Smooth muscle cell (in vitro differentiated cells): ENCODE results near the gene MAP3K4. TPM values are rescaled to one million over a fixed set of nuclear protein-coding genes. Genes with fewer than 3 reads are reported as not detected.

Source experiments
- DNase-seq: peaks from one replicate; lab custom pipeline; 2025; ENCODE audit not compliant: unreplicated experiment; lab: John Stamatoyannopoulos, UW
- H2AFZ ChIP-seq: fragments of 200-600 bp; sonication (generic); 2 replicates; pipeline ENCODE4 v1.6.0; 2016; ENCODE audit warnings: antibody characterized with exemption, low read depth, mild to moderate bottlenecking
- H3F3A ChIP-seq: fragments of 200-600 bp; sonication (generic); 2 replicates; pipeline ENCODE4 v1.6.0; 2017; ENCODE audit warnings: antibody characterized with exemption, low read depth
- H3K27ac ChIP-seq: fragments of 200-600 bp; sonication (generic); 2 replicates; pipeline ENCODE4 v1.5.1; 2016; ENCODE audit warnings: low read depth, mild to moderate bottlenecking
- H3K27me3 ChIP-seq: fragments of 200-600 bp; sonication (generic); 2 replicates; pipeline ENCODE4 v1.6.1; 2016; ENCODE audit warnings: low read depth, mild to moderate bottlenecking
- H3K36me3 ChIP-seq: fragments of 200-600 bp; sonication (generic); 2 replicates; pipeline ENCODE4 v1.5.1; 2016; ENCODE audit warnings: low read depth
- H3K4me1 ChIP-seq: fragments of 200-600 bp; sonication (generic); 2 replicates; pipeline ENCODE4 v1.5.1; 2016; ENCODE audit warnings: low read depth
- H3K4me2 ChIP-seq: fragments of 200-600 bp; sonication (generic); 2 replicates; pipeline ENCODE4 v1.6.0; 2016; ENCODE audit warnings: mild to moderate bottlenecking
- H3K4me3 ChIP-seq: fragments of 200-600 bp; sonication (generic); 2 replicates; pipeline ENCODE4 v1.5.1; 2016; ENCODE audit warnings: mild to moderate bottlenecking
- H3K79me2 ChIP-seq: fragments of 200-600 bp; sonication (generic); 2 replicates; pipeline ENCODE4 v1.6.0; 2016; ENCODE audit warnings: low read depth, mild to moderate bottlenecking
- H3K9ac ChIP-seq: fragments of 200-600 bp; sonication (generic); 2 replicates; pipeline ENCODE4 v1.6.0; 2016; ENCODE audit warnings: low read depth
- H3K9me3 ChIP-seq: fragments of 200-600 bp; sonication (generic); replicated peaks from 2 replicates; pipeline ENCODE4 v1.5.1; 2016; ENCODE audit warnings: low read depth
- H4K20me1 ChIP-seq: fragments of 200-600 bp; sonication (generic); 2 replicates; pipeline ENCODE4 v1.6.0; 2016; ENCODE audit warnings: low read depth
- CTCF ChIP-seq: fragments of 200-600 bp; sonication (generic); IDR thresholded peaks from 2 replicates; pipeline ENCODE4 v1.5.1; 2017; ENCODE audit warnings: borderline replicate concordance, mild to moderate bottlenecking, antibody characterized with exemption; ENCODE audit not compliant: insufficient read depth, poor library complexity, severe bottlenecking
- WGBS: methylation state at CpG from one replicate; pipeline ENCODE4 v1.1.7; 2016; ENCODE audit warnings: low lambda C conversion rate; 5-methylcytosine and 5-hydroxymethylcytosine counted together
- polyA plus RNA-seq: library from polyadenylated mRNA; unstranded; fragments of >200 nt; fragmentation: Nextera tagmentation; extraction: Ambion mirVana; gene quantifications from 2 replicates; pipeline ENCODE4 v1.2.1, GENCODE V29; 2016
- total RNA-seq: library from RNA; depleted of rRNA; stranded (reverse); fragments of >200 nt; gene quantifications from 2 replicates; pipeline ENCODE4 v1.2.3, GENCODE V29; 2014

Gene MAP3K4
- total and polyA plus RNA-seq, 2 experiments from 2014 or later = 14.3 to 29.5 TPM

GRCh38 chr6:161134550-161135298 is 143.2 kb downstream of the MAP3K4 start:
- Histone ChIP-seq H3K27me3 (no peaks in the 10 kb centered on the region), H3K79me2 (no peaks in the 10 kb centered on the region), H3K27ac (no peak overlapping the region), H3K9me3 (no peaks in the 10 kb centered on the region), H3F3A (peaks cover 12% of the 10 kb centered on the region), H3K4me3 (no peak overlapping the region), H2AFZ (no peak overlapping the region), H3K36me3 (no peaks in the 10 kb centered on the region), H3K4me2 (no peak overlapping the region), H3K4me1 (no peaks in the 10 kb centered on the region), H3K9ac (no peak overlapping the region), H4K20me1 (no peaks in the 10 kb centered on the region)
- no peak for DNase-seq
- TF ChIP-seq CTCF = no peak
- WGBS = 98% methylated on average over 17 of the region's 17 CpGs

GRCh38 chr6:161135695-161136591 is 144.4 kb downstream of the MAP3K4 start:
- Histone ChIP-seq H3K4me3 (no peak overlapping the region), H3K36me3 (no peaks in the 10 kb centered on the region), H3F3A (peaks cover 12% of the 10 kb centered on the region), H3K79me2 (no peaks in the 10 kb centered on the region), H3K4me2 (no peak overlapping the region), H3K9ac (no peak overlapping the region), H3K27me3 (no peaks in the 10 kb centered on the region), H3K4me1 (no peaks in the 10 kb centered on the region), H2AFZ (no peak overlapping the region), H4K20me1 (no peaks in the 10 kb centered on the region), H3K27ac (no peak overlapping the region), H3K9me3 (no peaks in the 10 kb centered on the region)
- WGBS = 93% methylated on average over 23 of the region's 23 CpGs
- no peak for TF ChIP-seq CTCF
- DNase-seq = no peak

GRCh38 chr6:161136655-161137054 is 145.1 kb downstream of the MAP3K4 start:
- H3K9me3 ChIP-seq = no peaks in the 10 kb centered on the region
- WGBS = 97% methylated on average over 11 of the region's 11 CpGs
- DNase-seq = no peak
- H3K9ac ChIP-seq = no peak overlapping the region
- H4K20me1 ChIP-seq = no peaks in the 10 kb centered on the region
- H3K79me2 ChIP-seq = no peaks in the 10 kb centered on the region
- peaks cover 12% of the 10 kb centered on the region for H3F3A ChIP-seq
- no peaks in the 10 kb centered on the region for H3K36me3 ChIP-seq
- no peaks in the 10 kb centered on the region for H3K4me1 ChIP-seq
- H3K4me3 ChIP-seq = no peak overlapping the region
- no peak overlapping the region for H3K27ac ChIP-seq
- no peak overlapping the region for H2AFZ ChIP-seq
- H3K27me3 ChIP-seq = no peaks in the 10 kb centered on the region
- H3K4me2 ChIP-seq = no peak overlapping the region
- TF ChIP-seq CTCF = no peak
